Esophagus (tissue), 2 donors: Measurements from ENCODE around the gene FRMD5. TPM values are rescaled to one million over a fixed set of nuclear protein-coding genes. Genes with fewer than 3 reads are reported as not detected.

Experiments
- H3K27ac ChIP-seq, 2 donors: one replicate each; pipeline ENCODE4 v1.5.1; 2013; ENCODE audit warnings: low read depth in 2 of 2, mild to moderate bottlenecking in 2 of 2, inconsistent platforms in 1 of 2, low read length in 1 of 2, moderate library complexity in 1 of 2
- H3K27me3 ChIP-seq, 2 donors: one replicate each; pipeline ENCODE4 v1.6.1; 2013; ENCODE audit warnings: low read length in 2 of 2, control low read depth in 1 of 2, mild to moderate bottlenecking in 1 of 2; ENCODE audit not compliant: insufficient read depth in 2 of 2, control insufficient read depth in 1 of 2
- H3K36me3 ChIP-seq, 2 donors: one replicate each; pipeline ENCODE4 v1.6.1; 2013; ENCODE audit warnings: low read length in 1 of 2; ENCODE audit not compliant: control insufficient read depth in 2 of 2, insufficient read depth in 2 of 2
- H3K4me1 ChIP-seq, 2 donors: one replicate each; pipeline ENCODE4 v1.6.1; 2013; ENCODE audit warnings: low read length in 1 of 2; ENCODE audit not compliant: control insufficient read depth in 2 of 2, insufficient read depth in 2 of 2
- H3K4me3 ChIP-seq, 2 donors: one replicate each; pipeline ENCODE4 v1.5.1; 2013; ENCODE audit warnings: low read length in 2 of 2, mild to moderate bottlenecking in 2 of 2, low read depth in 1 of 2, moderate library complexity in 1 of 2
- H3K9me3 ChIP-seq, 2 donors: one replicate each; pipeline ENCODE4 v1.6.1; 2013; ENCODE audit warnings: mild to moderate bottlenecking in 2 of 2, low read depth in 1 of 2, low read length in 1 of 2, moderate library complexity in 1 of 2; ENCODE audit not compliant: control insufficient read depth in 2 of 2, insufficient read depth in 1 of 2
- WGBS, 2 donors: extraction: QIAGEN DNeasy Blood & Tissue Kit; methylation state at CpG; one replicate each; pipeline ENCODE4 v1.1.7; 2013; 5-methylcytosine and 5-hydroxymethylcytosine counted together
- polyA plus RNA-seq, 2 donors: library from polyadenylated mRNA; stranded (reverse); fragments of 200-250 nt; gene quantifications; one replicate each; pipeline ENCODE4 v1.2.3, GENCODE V29; 2013
- donor health status: healthy with polysubstance abuse.
- donor health status: Bipolar disorder and iron deficiency.

The FRMD5 gene
- polyA plus RNA-seq, 2 donors, result 0.04 to 0.09 TPM

DNA sequence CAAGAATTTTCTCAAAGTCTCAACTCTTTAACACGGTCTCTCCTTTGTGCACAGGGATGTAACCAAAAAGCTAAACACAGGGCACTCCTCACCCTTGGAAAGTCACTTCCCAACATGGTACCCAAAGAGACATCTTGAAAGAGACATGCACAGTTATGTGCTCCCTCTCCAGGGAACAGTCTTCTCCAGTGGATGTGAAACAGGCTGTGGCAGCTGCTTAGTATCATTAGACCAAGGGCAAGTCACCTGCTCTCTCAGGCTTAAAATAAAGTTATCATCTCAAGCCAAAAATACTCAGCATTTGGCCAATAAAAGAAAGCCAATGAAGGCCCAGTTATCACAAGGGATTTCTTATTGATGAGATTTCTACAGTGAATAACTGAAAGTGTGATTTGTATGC is 239.9 kb downstream of the FRMD5 start:
- Histone ChIP-seq H3K27ac (no peak overlapping the region), H3K4me3 (no peak overlapping the region), H3K4me1 (no peaks in the 10 kb centered on the region), H3K9me3 (no peaks in the 10 kb centered on the region), H3K27me3 (no peaks in the 10 kb centered on the region), H3K36me3 (no peaks in the 10 kb centered on the region)
- 85 to 97% methylated on average over 1 of the region's 1 CpG for WGBS, 2 donors

DNA sequence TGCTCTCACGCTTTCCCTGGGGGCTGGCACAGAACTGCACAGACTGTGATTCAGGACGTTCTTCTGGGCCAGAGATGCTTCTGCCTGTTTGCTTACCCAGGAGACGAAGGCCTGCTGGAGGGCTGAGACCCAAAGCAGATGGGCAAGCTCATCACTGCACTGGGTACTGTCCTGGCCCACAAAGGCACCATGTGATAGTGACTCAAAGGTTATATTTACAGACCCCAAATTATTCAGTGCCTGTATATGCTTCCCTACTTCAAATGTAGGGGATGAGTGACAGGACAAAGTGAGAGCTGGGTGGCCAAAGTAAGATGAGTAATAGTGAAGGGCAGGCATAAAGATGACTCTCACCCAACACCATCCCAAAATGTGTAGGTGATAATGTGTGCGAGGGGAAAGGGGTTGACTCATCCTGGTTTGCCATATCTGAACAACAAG is 240.9 kb downstream of the FRMD5 start:
- WGBS, 2 donors, result 73 to 79% methylated on average over 4 of the region's 4 CpGs
- Histone ChIP-seq H3K36me3 (no peaks in the 10 kb centered on the region), H3K4me1 (no peaks in the 10 kb centered on the region), H3K4me3 (no peak overlapping the region), H3K27me3 (no peaks in the 10 kb centered on the region), H3K27ac (no peak overlapping the region), H3K9me3 (no peaks in the 10 kb centered on the region)

DNA sequence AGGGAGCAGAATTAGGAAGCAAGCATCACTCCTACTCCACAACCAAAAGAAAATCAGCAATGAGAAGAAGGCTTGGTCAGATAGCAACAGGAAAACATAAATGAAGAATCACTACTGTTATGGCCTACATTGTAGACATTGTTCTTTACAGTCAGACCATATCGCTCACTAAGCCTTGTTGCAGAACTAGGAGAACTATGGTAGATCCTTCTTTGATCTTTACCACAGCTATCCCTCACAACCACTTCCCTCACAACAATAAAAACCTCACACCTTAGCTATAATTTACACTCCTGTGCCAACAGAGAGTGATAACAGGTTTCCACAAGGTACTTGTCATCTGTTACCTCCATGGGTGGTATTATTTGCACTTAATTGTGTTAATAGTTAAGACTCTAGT is 241.7 kb downstream of the FRMD5 start:
- Histone ChIP-seq H3K27me3 (no peaks in the 10 kb centered on the region), H3K4me3 (no peak overlapping the region), H3K27ac (no peak overlapping the region), H3K4me1 (no peaks in the 10 kb centered on the region), H3K36me3 (no peaks in the 10 kb centered on the region), H3K9me3 (no peaks in the 10 kb centered on the region)
- 80 to 81% methylated on average over 1 of the region's 1 CpG for WGBS, 2 donors

DNA sequence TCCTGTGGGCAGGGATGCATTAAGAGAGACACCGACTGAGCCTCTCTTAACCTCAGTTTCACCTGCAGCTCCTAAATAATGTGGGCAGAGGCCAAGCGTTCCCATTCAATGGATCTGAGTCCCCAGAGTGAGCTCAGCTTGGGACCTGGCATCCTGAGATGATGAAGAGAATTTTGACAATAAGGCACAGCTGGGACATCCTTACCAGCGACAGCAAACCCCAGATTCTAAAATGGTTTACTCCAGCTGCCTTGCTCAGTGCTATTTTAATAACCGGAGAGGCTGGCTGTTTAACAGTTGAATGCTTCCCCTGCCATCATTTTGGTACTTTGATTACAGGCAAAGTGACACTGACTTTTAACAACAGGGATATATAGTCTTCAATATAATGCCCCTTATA is 244.5 kb downstream of the FRMD5 start:
- no peaks in the 10 kb centered on the region for H3K4me1 ChIP-seq
- peaks cover 0 to 2% of the 10 kb centered on the region in 2 donors for H3K27me3 ChIP-seq
- no peaks in the 10 kb centered on the region for H3K36me3 ChIP-seq
- no peak overlapping the region for H3K4me3 ChIP-seq
- no peak overlapping the region for H3K27ac ChIP-seq
- 88 to 89% methylated on average over 4 of the region's 4 CpGs for WGBS, 2 donors
- no peaks in the 10 kb centered on the region for H3K9me3 ChIP-seq

GRCh38 chr15:43948691-43949325 is 246.3 kb downstream of the FRMD5 start:
- H3K9me3 ChIP-seq, result no peaks in the 10 kb centered on the region
- H3K36me3 ChIP-seq, result no peaks in the 10 kb centered on the region
- no peak overlapping the region for H3K4me3 ChIP-seq
- WGBS, 2 donors, result 80 to 84% methylated on average over 1 of the region's 1 CpG
- H3K27ac ChIP-seq, result no peak overlapping the region
- H3K4me1 ChIP-seq, result no peaks in the 10 kb centered on the region
- peaks cover 0 to 2% of the 10 kb centered on the region in 2 donors for H3K27me3 ChIP-seq

DNA sequence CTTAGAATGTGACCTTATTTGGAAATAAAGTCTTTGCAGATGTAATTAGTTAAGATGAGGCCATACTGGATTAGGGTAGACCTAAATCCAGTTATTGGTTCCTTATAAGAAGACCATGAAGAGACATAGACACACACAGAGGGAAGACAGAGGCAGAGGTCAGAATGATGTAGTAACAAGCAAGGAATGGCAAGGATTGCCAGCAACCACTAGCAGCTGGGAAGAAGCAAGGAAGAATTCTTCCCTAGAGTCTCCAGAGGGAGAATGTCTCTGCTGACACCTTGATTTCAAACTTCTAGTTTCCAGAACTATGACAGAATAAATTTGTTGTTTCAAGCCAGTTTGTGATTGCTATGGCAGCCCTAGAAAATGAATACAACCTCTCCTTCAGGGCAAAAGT is 251.6 kb downstream of the FRMD5 start:
- Histone ChIP-seq H3K4me1 (no peaks in the 10 kb centered on the region), H3K4me3 (no peak overlapping the region), H3K9me3 (no peaks in the 10 kb centered on the region), H3K36me3 (no peaks in the 10 kb centered on the region), H3K27me3 (peaks cover 0 to 2% of the 10 kb centered on the region in 2 donors), H3K27ac (no peak overlapping the region)

- no peaks in the 10 kb centered on the region for H3K36me3 ChIP-seq
- WGBS, 2 donors, result 75 to 92% methylated on average over 1 of the region's 1 CpG
- no peak overlapping the region for H3K4me3 ChIP-seq
- H3K27ac ChIP-seq, result no peak overlapping the region
- no peaks in the 10 kb centered on the region for H3K9me3 ChIP-seq
- H3K4me1 ChIP-seq, result no peaks in the 10 kb centered on the region
- peaks cover 0 to 2% of the 10 kb centered on the region in 2 donors for H3K27me3 ChIP-seq
Measured at GRCh38 chr15:43942194-43942593, 252.9 kb downstream of the FRMD5 start.

DNA sequence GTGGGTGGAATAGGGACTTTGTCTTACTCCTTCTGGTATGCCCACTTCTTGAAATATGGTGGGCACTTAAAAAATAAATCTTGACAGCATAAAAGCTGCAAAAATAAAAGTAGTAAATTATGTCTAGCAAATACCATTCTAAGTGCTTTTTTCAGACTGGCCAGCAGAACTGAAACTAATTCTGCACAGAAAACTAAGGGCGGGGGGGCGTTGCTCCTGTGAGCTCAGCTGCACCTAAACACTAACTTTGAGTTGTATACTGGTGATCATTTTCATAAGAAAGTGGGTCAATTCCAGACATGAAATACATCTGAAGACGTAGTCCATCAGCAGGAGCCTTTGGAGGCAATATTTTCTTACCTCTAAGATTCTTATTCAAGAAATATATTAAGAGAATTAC is 253.5 kb downstream of the FRMD5 start:
- WGBS, 2 donors, result 72 to 79% methylated on average over 3 of the region's 3 CpGs
- no peaks in the 10 kb centered on the region for H3K4me1 ChIP-seq
- no peak overlapping the region for H3K4me3 ChIP-seq
- H3K27ac ChIP-seq, result no peak overlapping the region
- no peaks in the 10 kb centered on the region for H3K36me3 ChIP-seq
- H3K9me3 ChIP-seq, result no peaks in the 10 kb centered on the region
- H3K27me3 ChIP-seq, result peaks cover 0 to 1% of the 10 kb centered on the region in 2 donors

DNA sequence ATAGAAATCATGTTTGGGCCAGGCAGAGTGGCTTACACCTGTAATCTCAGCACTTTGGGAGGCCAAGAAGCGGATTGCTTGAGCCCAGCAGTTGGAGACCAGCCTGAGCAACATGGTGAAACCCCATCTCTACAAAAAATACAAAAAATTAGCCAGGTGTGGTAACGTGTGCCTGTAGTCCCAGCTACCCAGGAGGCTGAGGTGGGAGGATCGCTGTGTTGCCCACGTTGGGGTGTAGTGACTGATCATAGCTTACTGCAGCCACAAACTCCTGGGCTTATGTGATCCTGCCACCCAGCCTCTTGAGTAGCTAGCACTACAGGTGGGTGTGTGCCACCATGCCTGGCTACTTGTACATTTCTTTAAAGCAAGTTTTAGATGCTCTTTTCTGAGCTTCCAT is 254.0 kb downstream of the FRMD5 start:
- no peaks in the 10 kb centered on the region for H3K4me1 ChIP-seq
- H3K27ac ChIP-seq, result no peak overlapping the region
- no peaks in the 10 kb centered on the region for H3K9me3 ChIP-seq
- 78 to 79% methylated on average over 4 of the region's 4 CpGs for WGBS, 2 donors
- no peaks in the 10 kb centered on the region for H3K36me3 ChIP-seq
- no peak overlapping the region for H3K4me3 ChIP-seq
- no peaks in the 10 kb centered on the region for H3K27me3 ChIP-seq

DNA sequence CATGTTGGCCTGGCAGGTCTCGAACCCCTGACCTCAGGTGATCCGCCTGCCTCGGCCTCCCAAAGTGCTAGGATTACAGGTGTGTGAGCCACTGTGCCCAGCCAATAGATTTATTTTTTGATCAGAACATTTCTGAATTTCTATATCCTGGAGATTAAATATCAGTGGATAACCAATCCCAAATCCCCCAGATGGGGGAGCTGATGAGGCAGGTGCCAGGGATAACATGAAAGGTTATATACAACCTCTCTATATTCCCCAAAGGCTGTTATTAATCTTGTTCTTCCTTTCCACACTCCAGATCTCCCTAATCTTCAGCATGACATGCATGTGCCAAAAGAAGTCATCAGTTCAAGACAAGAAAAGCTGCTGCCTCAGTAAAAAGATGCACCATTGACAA is 256.0 kb downstream of the FRMD5 start:
- Histone ChIP-seq H3K4me1 (no peaks in the 10 kb centered on the region), H3K27me3 (no peaks in the 10 kb centered on the region), H3K27ac (no peak overlapping the region), H3K4me3 (no peak overlapping the region), H3K36me3 (no peaks in the 10 kb centered on the region), H3K9me3 (no peaks in the 10 kb centered on the region)
- 79 to 89% methylated on average over 3 of the region's 3 CpGs for WGBS, 2 donors
